AG09309 (cell line): ENCODE data around the gene LARP1.
A peak's percentile ranks its signal among the peaks of the same experiment; 100 is the strongest.

ENCODE experiments used
- DNase-seq: peaks from one replicate; pipeline ENCODE4 v3.0.0-alpha.2; 2010; ENCODE audit warnings: low read depth
- H3K4me3 ChIP-seq: 2 replicates; pipeline ENCODE4 v1.5.1; 2011; ENCODE audit warnings: mild to moderate bottlenecking, low read depth, low read length, moderate library complexity; ENCODE audit not compliant: control insufficient read depth
- CTCF ChIP-seq: IDR thresholded peaks from 2 replicates; pipeline ENCODE4 v1.5.1; 2011; ENCODE audit warnings: mild to moderate bottlenecking, low read depth, low read length, inconsistent platforms; ENCODE audit not compliant: insufficient read depth, control insufficient read depth; ENCODE audit errors: missing control alignments

The LARP1 gene

DNA sequence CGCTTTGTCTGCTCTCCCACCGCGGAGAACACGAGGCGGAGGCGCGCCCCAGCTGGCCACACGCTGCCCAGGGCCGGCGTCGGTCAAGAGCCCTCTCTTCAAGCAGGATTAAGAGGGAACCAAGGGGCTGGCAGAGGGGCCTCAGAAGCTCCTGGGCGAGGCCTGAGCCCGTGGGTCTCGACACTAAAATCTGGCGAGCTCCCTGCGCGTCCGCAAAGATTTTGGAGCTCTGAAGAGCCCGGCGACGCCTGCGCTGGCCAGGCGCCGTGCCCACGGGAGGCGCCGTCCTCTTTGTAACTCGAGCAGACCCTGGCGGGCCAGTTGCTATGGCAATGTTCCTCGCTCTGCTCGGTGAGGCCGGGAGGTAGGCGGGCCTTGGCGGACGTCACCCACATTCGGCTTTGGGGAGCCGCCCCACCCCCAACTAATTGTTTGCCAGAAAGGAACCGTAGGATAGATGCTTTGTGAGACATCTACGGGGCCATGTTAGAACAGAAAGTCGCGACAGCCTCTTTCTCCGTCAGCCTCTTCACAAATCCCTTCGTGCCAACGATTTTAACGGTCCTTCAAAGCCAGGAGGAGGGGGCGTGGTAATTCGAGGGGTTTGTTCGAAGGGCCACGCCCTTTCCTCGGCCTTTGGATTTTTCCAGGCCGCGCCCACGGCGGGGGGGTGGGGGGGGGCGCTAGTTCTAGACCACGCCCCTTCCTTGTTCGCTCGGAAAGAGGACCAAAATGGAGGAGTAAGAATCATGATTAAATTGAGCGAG is 102.5 kb downstream of the LARP1 start:
- H3K4me3 ChIP-seq = peak overlapping the region; percentile 77
- DNase-seq = peak; percentile 83
- no peak for TF ChIP-seq CTCF

DNA sequence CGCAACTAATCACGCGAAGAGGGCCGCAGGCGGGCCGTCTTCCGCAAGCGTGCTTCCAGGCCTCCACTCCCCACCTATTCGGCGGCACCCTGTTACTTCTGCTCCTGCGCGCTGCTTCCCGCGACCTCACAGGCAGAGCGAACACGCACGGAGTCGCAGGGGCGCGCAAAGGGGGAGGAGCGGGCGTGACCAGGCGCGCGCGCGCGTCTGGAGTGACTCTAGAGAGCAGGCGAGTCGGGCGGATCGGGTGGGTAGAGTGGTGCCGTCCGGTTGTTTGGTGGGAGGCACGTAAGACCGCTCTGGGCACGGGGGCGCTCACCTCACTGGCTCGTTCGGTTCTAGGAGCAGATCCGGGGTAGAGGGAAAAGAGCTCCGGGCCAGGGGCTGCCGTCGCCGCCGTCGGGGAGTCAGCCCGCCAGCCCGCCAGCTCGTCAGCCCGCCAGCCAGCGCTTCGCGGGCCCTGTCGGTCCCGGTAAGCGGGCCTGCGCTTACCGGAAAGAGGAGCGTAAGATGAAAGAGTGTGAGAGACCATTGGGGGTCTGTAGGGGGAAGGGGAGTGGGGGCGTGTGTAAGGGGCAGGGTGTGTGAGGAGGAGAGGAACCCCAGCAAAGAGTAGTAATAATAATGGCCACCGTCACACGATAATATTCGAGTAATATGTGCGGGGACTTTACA is 103.3 kb downstream of the LARP1 start, which contains the start of gene CNOT8:
CNOT8 (plus strand) TSS at position 331 of the 675 bp plus-strand sequence. CDS start 4,652 bp downstream, outside the sequence.
- peak within 1 kb of the TSS; percentile 77 for H3K4me3 ChIP-seq
- no peak for TF ChIP-seq CTCF
- peak; percentile 91 for DNase-seq

GRCh38 chr5:154858972-154859871 is 104.0 kb downstream of the LARP1 start:
- peak overlapping the region; percentile 77 for H3K4me3 ChIP-seq
- DNase-seq = no peak
- TF ChIP-seq CTCF = no peak

GRCh38 chr5:154860123-154860522 is 104.9 kb downstream of the LARP1 start:
- DNase-seq = peak; percentile 29
- peak overlapping the region; percentile 77 for H3K4me3 ChIP-seq
- TF ChIP-seq CTCF = no peak

DNA sequence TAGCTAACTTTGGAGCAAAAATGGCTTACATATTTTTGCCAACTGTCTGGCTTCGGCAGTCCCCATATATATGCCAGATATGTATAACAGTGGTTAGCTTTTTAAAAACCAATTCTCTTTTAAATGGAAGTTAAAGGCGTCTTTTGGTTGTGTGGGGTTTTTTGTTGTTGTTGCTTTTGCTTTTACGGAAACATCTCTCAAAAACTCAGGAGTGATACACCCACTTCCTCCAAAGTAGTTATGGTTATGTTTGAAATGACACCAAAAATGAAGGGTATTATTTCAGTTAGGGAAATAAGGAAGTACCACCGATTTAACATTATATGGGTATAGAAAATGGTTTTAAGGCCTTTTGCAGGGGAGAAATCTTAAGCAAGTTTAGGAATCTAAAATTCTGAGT is 105.6 kb downstream of the LARP1 start:
- H3K4me3 ChIP-seq = peak overlapping the region; percentile 77; the same call in 1 of the 2 replicates
- no peak for DNase-seq
- no peak for TF ChIP-seq CTCF

GRCh38 chr5:154861946-154862345 is 106.8 kb downstream of the LARP1 start:
- DNase-seq = no peak
- no peak for TF ChIP-seq CTCF
- no peak overlapping the region for H3K4me3 ChIP-seq
